ENCODE results near the gene YY1.

Gene YY1

DNA sequence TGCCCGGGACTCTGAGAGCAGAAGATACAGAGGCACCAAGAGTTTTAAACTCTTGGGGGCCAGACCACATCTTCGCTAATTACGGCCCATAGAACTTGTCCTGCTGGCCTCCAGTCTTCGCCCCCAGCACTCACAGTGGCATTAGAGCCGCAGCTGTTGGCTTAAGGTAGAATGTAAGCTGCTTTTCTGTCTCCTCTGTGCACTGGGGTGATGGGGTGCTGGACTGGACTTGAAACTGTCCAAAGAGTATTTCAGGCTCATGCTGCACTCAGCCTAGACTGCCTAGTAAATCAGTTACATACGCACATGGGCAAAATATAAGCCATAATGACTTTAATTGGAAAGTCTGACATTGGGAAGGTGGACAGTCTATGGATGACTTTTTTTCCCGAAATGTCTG, 29.0 kb downstream of the YY1 start:
- no peaks in the 10 kb centered on the region for H3K4me1 ChIP-seq
- H3K27me3 ChIP-seq, result no peaks in the 10 kb centered on the region
- no peak for DNase-seq
- H3K4me3 ChIP-seq (ENCODE audit: low read depth, low read length), result no peak overlapping the region
- TF ChIP-seq, protein P1, sequence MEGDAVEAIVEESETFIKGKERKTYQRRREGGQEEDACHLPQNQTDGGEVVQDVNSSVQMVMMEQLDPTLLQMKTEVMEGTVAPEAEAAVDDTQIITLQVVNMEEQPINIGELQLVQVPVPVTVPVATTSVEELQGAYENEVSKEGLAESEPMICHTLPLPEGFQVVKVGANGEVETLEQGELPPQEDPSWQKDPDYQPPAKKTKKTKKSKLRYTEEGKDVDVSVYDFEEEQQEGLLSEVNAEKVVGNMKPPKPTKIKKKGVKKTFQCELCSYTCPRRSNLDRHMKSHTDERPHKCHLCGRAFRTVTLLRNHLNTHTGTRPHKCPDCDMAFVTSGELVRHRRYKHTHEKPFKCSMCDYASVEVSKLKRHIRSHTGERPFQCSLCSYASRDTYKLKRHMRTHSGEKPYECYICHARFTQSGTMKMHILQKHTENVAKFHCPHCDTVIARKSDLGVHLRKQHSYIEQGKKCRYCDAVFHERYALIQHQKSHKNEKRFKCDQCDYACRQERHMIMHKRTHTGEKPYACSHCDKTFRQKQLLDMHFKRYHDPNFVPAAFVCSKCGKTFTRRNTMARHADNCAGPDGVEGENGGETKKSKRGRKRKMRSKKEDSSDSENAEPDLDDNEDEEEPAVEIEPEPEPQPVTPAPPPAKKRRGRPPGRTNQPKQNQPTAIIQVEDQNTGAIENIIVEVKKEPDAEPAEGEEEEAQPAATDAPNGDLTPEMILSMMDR (IDR thresholded peaks at IDR 0.05; ENCODE audit: low read depth, low read length), result no peak
- H3K9me3 ChIP-seq, result no peaks in the 10 kb centered on the region
- H3K36me3 ChIP-seq, result peaks cover 44% of the 10 kb centered on the region

DNA sequence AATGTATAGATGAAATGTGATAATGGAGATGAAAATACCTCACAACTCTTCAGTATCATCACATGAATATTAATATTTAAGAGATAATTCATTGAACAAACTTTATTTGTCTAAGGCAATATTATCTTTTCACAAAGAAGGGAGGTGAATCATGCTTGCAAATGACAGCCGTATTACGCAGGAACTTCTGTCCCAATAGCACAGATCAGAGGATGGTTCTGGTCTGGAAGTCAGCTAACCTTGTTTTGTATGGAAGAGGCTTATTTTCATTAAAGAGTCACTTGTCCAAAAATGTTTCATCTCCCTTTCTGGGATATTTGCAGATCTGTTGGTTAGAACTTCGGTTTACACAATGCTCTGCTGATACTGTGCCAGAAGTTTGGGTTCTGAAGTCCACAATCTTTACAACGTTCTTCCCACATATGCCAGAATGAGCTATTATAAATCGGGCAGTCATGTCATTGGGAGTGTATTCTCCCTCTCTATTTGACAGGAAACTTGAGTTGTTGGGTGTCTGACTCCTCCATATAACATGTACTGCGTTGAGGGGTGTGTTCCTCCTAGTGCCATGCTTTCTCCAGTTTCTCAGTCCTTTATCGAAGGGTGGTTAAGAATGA, 29.8 kb downstream of the YY1 start:
- DNase-seq, result no peak
- TF ChIP-seq, protein P1 (IDR thresholded peaks at IDR 0.05; ENCODE audit: low read depth, low read length), result no peak
- peaks cover 38% of the 10 kb centered on the region for H3K36me3 ChIP-seq
- H3K9me3 ChIP-seq, result no peaks in the 10 kb centered on the region
- H3K4me1 ChIP-seq, result no peaks in the 10 kb centered on the region
- H3K4me3 ChIP-seq (ENCODE audit: low read depth, low read length), result no peak overlapping the region
- H3K27me3 ChIP-seq, result no peaks in the 10 kb centered on the region

DNA sequence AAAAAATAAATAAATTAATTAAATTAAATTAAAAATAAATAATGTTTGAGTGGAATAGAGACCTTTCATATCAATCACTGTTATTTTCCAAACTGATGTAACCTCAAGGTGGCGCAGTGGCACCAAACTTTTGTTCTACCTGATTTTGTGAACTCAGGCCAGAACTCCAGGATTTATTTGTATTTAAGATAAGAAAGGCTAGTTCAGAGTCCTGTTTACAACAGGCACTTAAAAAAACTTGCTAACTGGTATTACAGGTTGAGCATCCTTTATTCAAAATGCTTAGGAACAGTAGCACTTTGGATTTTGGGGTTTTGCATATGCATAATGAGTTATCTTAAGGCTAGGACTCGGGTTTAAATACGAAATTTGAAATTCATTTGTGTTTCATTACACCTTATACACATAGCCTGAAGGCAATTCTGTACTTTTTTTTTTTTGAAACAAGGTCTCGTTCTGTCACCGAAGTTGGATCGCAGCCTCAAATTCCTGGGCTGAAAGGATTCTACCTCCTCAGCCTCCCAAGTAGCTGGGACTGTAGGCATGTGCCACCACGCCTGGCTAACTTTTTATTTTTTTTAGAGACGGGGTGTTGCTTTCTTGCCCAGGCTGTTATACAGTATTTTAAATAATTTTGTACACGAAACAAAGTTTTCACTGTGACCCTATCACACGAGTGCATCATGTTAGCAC, 32.4 kb downstream of the YY1 start:
- Histone ChIP-seq H3K4me3 (ENCODE audit: low read depth, low read length) (no peak overlapping the region), H3K36me3 (peaks cover 28% of the 10 kb centered on the region), H3K9me3 (no peaks in the 10 kb centered on the region), H3K4me1 (no peaks in the 10 kb centered on the region), H3K27me3 (no peaks in the 10 kb centered on the region)
- TF ChIP-seq, protein P1 (IDR thresholded peaks at IDR 0.05; ENCODE audit: low read depth, low read length), result peak; percentile 61
- peak; percentile 55 for DNase-seq

DNA sequence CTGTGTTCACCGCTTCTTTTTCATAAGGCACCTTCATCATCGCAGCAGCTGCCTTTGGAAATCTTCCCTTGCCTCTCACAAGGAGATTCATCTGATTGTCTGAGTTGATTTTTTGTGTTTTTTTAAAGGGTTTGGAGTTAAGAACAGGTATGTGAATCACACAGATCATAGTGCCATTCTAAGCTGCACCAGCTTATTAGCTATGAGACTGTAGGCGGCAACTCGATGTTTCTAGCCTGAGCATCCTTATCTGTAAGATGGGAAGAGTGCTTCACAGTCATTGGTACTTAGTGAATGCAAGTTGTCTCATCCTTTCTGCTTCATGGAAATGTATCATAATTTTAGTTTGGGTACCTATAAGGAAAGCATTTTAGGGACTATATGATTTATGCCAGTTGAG, 35.3 kb downstream of the YY1 start:
- peaks cover 26% of the 10 kb centered on the region for H3K36me3 ChIP-seq
- DNase-seq, result no peak

DNA sequence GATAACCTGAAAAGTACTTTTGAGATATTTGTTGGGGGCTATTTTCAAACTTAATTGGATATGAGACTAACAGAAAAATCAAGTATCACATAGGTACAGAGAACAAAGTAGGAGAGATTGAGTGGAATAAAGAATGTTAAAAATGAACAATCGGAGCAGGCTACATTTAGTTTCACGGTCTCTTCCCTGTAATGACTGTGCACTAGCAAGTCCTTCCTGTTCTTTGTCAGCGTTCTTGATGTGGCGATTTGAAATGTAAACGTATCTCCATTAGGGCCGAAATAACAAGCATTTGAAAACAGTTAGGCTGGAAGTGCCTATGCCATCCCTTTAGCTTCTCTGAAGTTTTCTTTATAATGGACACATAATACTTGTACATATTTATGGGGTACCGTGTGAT, 36.3 kb downstream of the YY1 start:
- no peaks in the 10 kb centered on the region for H3K27me3 ChIP-seq
- no peak overlapping the region for H3K4me3 ChIP-seq (ENCODE audit: low read depth, low read length)
- DNase-seq, result no peak
- H3K36me3 ChIP-seq, result peaks cover 30% of the 10 kb centered on the region
- no peaks in the 10 kb centered on the region for H3K9me3 ChIP-seq
- TF ChIP-seq, protein P1 (IDR thresholded peaks at IDR 0.05; ENCODE audit: low read depth, low read length), result no peak
- H3K4me1 ChIP-seq, result no peaks in the 10 kb centered on the region

More for the DNA sequence above, 35.3 kb downstream of the YY1 start:
- no peaks in the 10 kb centered on the region for H3K9me3 ChIP-seq
- no peak overlapping the region for H3K4me3 ChIP-seq (ENCODE audit: low read depth, low read length)
- TF ChIP-seq, protein P1 (IDR thresholded peaks at IDR 0.05; ENCODE audit: low read depth, low read length), result no peak
- no peaks in the 10 kb centered on the region for H3K27me3 ChIP-seq
- no peaks in the 10 kb centered on the region for H3K4me1 ChIP-seq

DNA sequence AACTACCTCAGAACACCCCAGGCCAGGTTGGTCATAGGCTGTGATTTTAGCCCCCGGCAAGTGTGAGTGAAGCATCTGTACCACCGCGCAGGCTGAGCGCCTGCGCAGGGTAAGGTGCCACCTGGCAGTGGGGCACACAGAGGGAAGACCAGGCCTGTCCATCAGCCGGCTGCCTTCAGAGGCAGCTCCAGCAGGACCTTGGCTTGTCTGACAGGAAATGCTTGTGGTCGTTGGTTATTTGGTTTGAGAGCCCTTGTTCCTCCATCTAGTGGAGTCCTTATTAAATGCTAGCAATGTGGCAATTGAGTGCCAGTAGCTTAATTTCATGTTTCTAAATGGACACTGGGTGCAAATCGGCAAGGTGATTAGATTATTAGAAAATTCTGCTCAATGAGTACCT, 39.8 kb downstream of the YY1 start:
- Histone ChIP-seq H3K4me1 (no peaks in the 10 kb centered on the region), H3K27me3 (no peaks in the 10 kb centered on the region), H3K36me3 (peaks cover 29% of the 10 kb centered on the region), H3K9me3 (no peaks in the 10 kb centered on the region), H3K4me3 (ENCODE audit: low read depth, low read length) (no peak overlapping the region)
- DNase-seq, result no peak
- TF ChIP-seq, protein P1 (IDR thresholded peaks at IDR 0.05; ENCODE audit: low read depth, low read length), result no peak

All from BE2C (cell line).